Type B pancreatic cell (in vitro differentiated cells): ENCODE measurements around the gene QPCT. TPM values are rescaled to one million over a fixed set of nuclear protein-coding genes. Genes with fewer than 3 reads are reported as not detected.

Source experiments
- DNase-seq: peaks from one replicate; pipeline ENCODE4 v3.0.0; 2021; ENCODE audit warnings: mixed read lengths; ENCODE audit not compliant: unreplicated experiment; ENCODE audit errors: extremely low spot score
- H3K27ac Mint-ChIP-seq: 2 replicates; pipeline ENCODE4 v1.8.0; 2021; ENCODE audit warnings: mild to moderate bottlenecking, mixed read lengths
- H3K27me3 Mint-ChIP-seq: 2 replicates; pipeline ENCODE4 v1.8.0; 2021; ENCODE audit warnings: mixed read lengths
- H3K36me3 Mint-ChIP-seq: 2 replicates; pipeline ENCODE4 v1.8.0; 2021; ENCODE audit warnings: mixed read lengths
- H3K4me1 Mint-ChIP-seq: one replicate; pipeline ENCODE4 v1.8.0; 2021; ENCODE audit warnings: mixed read lengths; ENCODE audit not compliant: unreplicated experiment
- H3K4me3 Mint-ChIP-seq: 2 replicates; pipeline ENCODE4 v1.8.0; 2021; ENCODE audit warnings: mild to moderate bottlenecking, mixed read lengths
- H3K9me3 Mint-ChIP-seq: 2 replicates; pipeline ENCODE4 v1.8.0; 2021; ENCODE audit warnings: mixed read lengths
- total RNA-seq: library from RNA; stranded (reverse); gene quantifications from 2 replicates; pipeline ENCODE4 v1.2.1, GENCODE V29; 2021; ENCODE audit warnings: low replicate concordance
- TF ChIP-seq, protein P1 (sequence below): fragments of 200-600 bp; sonication (generic); conservative IDR thresholded peaks from 2 replicates; pipeline ENCODE4 v1.5.0; 2021; ENCODE audit warnings: antibody characterized with exemption, mild to moderate bottlenecking

QPCT gene
- total RNA-seq, 1 donor from 2014 or later: 0.72 TPM

DNA sequence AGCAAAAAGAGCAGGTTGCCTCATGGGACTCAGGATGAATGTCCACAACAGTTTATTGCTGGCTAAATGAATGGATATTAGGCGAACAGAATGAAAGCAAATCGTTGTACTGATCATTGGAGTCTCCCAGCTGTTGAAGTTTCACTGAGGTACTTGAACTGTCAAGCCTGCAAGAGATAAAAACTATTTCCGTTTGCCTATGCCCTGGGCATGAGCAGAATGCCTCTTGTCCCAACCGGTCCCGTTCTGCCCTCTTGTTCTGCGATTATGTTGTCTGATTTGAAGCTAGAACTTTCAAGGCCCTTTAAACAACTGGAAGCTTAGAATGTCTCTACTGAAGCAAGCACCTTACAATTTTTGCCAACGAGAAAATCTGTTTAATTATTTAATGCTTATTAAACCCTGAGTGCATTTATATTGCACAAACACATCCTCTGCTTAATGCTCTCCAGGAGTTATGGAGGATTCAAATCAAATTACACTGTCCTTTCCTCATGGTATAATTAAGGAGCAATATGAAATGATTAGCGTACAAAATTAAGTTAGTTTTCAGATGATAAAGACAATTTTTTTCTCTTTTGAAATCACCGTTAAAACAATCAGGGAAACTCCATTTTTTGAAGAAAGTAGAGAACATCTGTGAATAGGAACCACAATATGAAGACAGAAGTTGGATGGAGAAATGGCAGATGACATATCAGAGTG is 17.7 kb downstream of the QPCT start:
- no peaks in the 10 kb centered on the region for H3K9me3 Mint-ChIP-seq
- DNase-seq: no peak
- H3K27ac Mint-ChIP-seq: no peak overlapping the region
- TF ChIP-seq, protein P1, sequence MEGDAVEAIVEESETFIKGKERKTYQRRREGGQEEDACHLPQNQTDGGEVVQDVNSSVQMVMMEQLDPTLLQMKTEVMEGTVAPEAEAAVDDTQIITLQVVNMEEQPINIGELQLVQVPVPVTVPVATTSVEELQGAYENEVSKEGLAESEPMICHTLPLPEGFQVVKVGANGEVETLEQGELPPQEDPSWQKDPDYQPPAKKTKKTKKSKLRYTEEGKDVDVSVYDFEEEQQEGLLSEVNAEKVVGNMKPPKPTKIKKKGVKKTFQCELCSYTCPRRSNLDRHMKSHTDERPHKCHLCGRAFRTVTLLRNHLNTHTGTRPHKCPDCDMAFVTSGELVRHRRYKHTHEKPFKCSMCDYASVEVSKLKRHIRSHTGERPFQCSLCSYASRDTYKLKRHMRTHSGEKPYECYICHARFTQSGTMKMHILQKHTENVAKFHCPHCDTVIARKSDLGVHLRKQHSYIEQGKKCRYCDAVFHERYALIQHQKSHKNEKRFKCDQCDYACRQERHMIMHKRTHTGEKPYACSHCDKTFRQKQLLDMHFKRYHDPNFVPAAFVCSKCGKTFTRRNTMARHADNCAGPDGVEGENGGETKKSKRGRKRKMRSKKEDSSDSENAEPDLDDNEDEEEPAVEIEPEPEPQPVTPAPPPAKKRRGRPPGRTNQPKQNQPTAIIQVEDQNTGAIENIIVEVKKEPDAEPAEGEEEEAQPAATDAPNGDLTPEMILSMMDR: no peak
- no peaks in the 10 kb centered on the region for H3K4me1 Mint-ChIP-seq
- H3K36me3 Mint-ChIP-seq: no peaks in the 10 kb centered on the region
- H3K27me3 Mint-ChIP-seq: peaks cover 8% of the 10 kb centered on the region
- no peak overlapping the region for H3K4me3 Mint-ChIP-seq

DNA sequence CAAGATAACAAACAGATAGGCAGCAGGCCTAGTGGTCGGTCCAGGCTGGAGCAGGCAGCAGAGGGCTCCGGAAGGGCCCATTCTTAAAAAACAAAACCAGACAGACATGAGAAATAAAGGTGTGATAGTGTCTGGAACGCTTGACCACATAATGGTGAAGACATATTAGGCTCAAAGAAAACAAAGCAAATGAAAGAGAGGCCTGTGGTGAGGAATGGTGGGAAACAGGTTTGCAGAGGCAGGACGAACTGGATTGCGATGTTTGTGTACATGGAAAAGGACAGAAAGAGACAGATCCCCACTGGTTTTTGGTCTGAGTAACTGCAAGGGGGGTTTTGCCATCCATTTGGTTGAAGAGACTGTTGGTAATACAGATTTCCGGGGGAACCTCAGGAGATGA is 19.9 kb downstream of the QPCT start:
- H3K9me3 Mint-ChIP-seq: no peaks in the 10 kb centered on the region
- no peaks in the 10 kb centered on the region for H3K36me3 Mint-ChIP-seq
- DNase-seq: no peak
- H3K27me3 Mint-ChIP-seq: peaks cover 8% of the 10 kb centered on the region
- H3K4me1 Mint-ChIP-seq: no peaks in the 10 kb centered on the region
- no peak overlapping the region for H3K4me3 Mint-ChIP-seq
- no peak overlapping the region for H3K27ac Mint-ChIP-seq
- TF ChIP-seq, protein P1: no peak

DNA sequence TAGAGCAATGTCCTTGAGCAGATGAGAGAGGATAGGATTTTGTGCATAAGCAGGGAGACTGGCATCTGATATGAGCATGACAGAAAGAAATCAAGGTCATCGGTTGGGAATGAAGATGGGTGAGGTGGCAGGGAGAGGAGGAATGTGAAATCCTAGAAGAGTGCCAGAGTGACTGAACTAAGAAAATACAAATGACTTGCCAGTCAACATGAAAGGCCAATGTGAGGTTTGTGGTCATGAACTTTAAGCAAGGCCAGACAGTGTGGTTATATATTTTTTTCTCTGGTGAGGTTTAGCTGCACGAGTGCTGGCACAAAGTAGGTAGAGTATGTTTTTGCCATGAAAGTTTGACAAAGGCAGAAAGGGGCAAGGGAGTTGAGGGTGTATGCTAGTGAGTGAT is 21.2 kb downstream of the QPCT start:
- Mint-ChIP-seq H3K4me1 (no peaks in the 10 kb centered on the region), H3K9me3 (no peaks in the 10 kb centered on the region), H3K4me3 (no peak overlapping the region), H3K27ac (no peak overlapping the region), H3K27me3 (peaks cover 3% of the 10 kb centered on the region), H3K36me3 (no peaks in the 10 kb centered on the region)
- TF ChIP-seq, protein P1: no peak
- DNase-seq: no peak

DNA sequence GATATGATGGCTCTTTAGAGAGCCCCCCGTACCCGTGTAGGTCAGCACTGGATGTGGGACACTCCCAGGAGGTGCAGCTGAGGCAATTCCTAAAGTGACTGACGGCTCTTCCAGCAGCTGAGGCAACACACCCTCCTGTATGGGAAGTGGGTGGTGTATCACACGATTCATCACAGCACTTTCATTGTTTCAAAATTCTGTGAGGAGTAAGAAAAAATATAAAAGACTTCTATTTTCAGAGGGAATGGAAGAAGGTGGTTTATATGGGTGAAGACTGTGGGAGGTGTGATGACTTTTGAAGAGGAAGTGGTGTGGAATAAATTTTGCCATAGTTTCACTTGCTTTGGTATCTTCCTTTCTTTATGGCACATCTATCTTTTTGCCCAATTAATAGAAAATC is 22.3 kb downstream of the QPCT start:
- Mint-ChIP-seq H3K27ac (no peak overlapping the region), H3K4me3 (no peak overlapping the region), H3K36me3 (no peaks in the 10 kb centered on the region), H3K9me3 (no peaks in the 10 kb centered on the region), H3K27me3 (no peaks in the 10 kb centered on the region), H3K4me1 (no peaks in the 10 kb centered on the region)
- TF ChIP-seq, protein P1: no peak
- DNase-seq: no peak

DNA sequence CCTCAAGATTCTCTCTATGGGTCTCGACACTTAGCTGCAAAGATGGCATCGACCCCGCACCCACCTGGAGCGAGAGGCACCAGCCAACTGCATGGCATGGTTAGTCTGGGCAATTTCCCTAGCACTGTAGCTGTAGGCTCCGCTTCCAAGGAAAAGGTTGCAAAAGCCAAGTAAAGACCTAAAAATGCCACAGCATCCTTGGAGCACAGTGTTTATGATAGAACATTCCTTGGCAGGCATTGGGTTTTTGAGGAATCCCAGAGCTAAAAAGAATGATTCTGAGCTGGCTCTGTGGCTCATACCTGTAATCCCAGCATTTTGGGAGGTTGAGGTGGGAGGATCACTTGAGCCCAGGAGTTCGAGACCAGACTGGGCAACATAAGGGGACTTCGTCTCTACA is 22.9 kb downstream of the QPCT start:
- Mint-ChIP-seq H3K36me3 (no peaks in the 10 kb centered on the region), H3K4me3 (no peak overlapping the region), H3K9me3 (peaks cover 3% of the 10 kb centered on the region), H3K27me3 (no peaks in the 10 kb centered on the region), H3K27ac (no peak overlapping the region), H3K4me1 (no peaks in the 10 kb centered on the region)
- TF ChIP-seq, protein P1: no peak
- DNase-seq: no peak
